NT2/D1 (cell line): Measurements from ENCODE around the gene NME7.

Experiments
- SUZ12 ChIP-seq: IDR thresholded peaks from 2 replicates; pipeline ENCODE4 v1.6.1; 2011; ENCODE audit not compliant: insufficient read length, insufficient read depth; ENCODE audit errors: extremely low read depth
- ZNF274 ChIP-seq: IDR thresholded peaks from 2 replicates; pipeline ENCODE4 v1.6.1; 2011; ENCODE audit warnings: mild to moderate bottlenecking, low read depth, low read length

DNA sequence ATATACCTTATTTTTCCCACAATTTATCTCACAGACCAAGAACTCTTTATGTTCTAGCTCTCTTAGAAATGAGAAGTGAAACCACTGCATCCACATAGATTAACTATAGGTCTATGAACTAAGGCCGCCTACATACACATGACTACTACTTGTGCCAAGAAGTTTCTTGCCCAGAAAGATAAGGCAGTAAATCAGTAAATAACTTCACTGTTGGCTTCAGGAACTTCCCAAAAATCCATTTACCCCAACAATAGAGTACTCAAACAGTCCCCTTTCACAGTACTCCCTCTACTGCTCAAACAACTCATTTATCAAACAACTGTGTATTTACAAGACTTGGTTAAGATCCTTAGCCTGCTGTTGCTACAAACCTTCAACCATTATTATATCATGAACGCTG, 96.5 kb downstream of the NME7 start:
- TF ChIP-seq SUZ12 (no peak), ZNF274 (no peak)
